ENCODE measurements around the gene RPS17.
"Not testable (repeated sequence)": the region's sequence is repeated elsewhere in the genome, so short reads cannot be mapped to it uniquely, and the experiment has no call there.

Gene RPS17

GRCh38 chr15:82545478-82545877 lies 5.2 kb upstream of the RPS17 start:
- no peak for DNase-seq (ENCODE audit: low read depth)

- no peak for DNase-seq (ENCODE audit: low read depth)
Observed at GRCh38 chr15:82545002-82545401, 4.7 kb upstream of the RPS17 start.

DNA sequence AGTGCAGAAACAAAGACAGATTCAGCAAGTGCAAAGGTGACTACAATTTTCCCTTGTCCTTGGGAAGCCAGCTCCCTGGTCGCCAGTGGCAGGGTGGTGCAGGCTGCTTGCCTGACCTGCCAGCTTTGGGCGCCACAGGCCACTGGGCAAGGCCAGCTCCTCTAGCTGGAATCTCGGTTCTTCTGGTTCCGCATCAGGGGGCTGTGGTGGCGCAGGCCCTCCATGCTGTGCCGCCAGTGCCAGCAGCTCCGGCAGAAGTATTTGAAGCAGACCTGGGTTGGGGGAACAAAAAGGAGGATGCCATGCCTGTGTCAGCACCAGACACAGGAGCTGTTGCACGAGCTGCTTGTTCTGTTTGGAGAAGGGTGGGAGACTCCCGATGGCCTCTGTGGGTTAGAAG lies 4.2 kb upstream of the RPS17 start:
- DNase-seq (ENCODE audit: low read depth) = no peak

GRCh38 chr15:82543160-82543559 lies 2.9 kb upstream of the RPS17 start:
- no peak for DNase-seq (ENCODE audit: low read depth)

GRCh38 chr15:82540984-82541431 lies 751 bp upstream of the RPS17 start:
- DNase-seq (ENCODE audit: low read depth) = no peak

- no peak for DNase-seq (ENCODE audit: low read depth)
Observed at GRCh38 chr15:82539691-82540054, 584 bp downstream of the RPS17 start.

- DNase-seq (ENCODE audit: low read depth) = no peak
Observed at GRCh38 chr15:82538961-82539690, 1.1 kb downstream of the RPS17 start.

DNA sequence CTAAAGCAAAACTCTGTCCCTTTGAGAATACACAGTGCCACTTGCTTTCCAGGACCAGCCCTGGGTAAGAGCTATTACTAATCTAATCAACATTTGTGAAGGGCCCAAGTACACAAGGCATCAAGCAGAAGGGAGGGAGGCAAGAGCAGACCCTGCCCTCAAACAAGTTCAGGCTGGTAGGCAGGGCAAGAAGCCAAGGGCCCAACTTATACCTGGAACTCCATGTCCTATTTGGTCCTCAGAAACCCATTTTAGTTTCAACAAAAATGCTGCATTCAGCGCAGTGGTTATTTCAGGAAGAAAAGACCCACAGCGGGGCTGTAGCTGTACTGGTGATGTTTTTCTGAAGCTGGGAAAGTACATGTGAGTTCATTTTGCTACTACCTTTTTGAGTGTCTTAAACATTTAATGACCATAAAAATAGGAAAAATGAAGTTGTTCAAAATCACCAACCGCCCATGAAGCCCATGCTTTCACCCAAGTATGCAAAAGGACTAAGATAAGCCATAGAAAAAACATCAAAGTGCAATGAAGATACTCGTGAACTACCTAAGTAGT lies 2.8 kb downstream of the RPS17 start:
- no peak for DNase-seq (ENCODE audit: low read depth)

GRCh38 chr15:82536409-82537350 lies 3.6 kb downstream of the RPS17 start:
- DNase-seq (ENCODE audit: low read depth) = no peak

DNA sequence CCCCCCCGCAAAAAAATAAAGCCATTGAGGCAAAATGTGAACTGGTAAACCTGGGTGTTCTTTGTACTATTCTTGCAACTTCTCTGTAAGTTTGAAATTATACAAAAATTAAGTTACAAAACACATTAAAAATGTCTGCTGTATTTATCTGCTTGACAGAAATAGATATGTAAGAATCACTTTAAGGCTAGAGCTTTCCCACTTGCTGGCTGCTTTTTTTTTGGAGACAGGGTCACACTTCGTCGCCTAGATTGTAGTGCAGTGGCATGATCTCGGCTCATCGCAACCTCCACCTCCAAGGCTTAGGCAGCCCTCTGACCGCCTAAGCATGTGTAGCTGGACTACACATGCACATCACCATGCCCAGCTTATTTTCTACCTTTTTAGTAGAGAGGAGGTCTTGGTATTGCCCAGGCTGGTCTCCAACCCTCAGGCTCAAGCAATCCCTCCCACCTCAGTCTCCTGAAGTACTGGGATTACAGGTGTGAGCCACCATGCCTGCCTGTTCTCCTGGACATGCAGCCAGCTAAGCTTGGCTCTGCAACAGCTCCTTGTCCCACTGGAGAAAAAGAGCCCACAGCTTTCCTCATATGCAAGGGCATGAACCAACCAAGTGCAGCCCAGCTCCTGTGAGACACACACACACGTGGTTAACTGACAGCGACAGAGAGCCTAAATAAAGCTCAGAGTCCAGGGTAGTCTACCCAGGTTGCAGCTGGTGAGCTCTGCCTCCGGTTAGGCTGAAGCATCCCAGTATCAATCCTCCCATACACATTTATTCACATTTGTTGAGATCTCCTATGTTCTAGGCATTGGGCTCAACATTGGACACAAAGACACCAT lies 4.5 kb downstream of the RPS17 start:
- no peak for DNase-seq (ENCODE audit: low read depth)

GRCh38 chr15:82535151-82535550 lies 5.1 kb downstream of the RPS17 start:
- not testable (repeated sequence) for DNase-seq (ENCODE audit: low read depth)

GRCh38 chr15:82534457-82534861 lies 5.8 kb downstream of the RPS17 start:
- DNase-seq (ENCODE audit: low read depth) = not testable (repeated sequence)

GRCh38 chr15:82533801-82534200 lies 6.5 kb downstream of the RPS17 start:
- DNase-seq (ENCODE audit: low read depth) = no peak

DNA sequence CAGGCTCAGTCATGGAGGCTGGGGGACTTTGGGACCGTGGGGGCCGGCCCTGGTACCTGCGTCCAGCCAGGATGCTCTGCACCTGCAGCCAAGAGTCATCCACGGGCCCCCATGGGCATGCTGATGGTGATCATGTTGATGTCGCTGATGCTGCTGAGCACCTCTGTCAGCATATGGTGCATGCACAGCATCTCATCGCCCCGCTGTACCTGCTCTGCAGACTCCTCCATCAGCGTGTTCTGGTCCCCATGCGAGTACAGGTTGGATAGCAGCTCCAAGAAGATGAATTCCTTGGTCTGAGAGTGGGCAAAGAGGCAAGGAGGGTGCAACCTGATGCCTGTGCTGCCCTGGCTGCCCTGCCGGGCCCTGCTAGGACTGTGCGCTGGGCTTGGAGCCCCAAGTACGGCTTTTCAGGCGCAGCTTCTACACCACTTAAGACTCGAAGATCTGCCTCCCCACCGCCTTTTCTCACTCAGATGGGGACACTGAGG lies 7.2 kb downstream of the RPS17 start:
- no peak for DNase-seq (ENCODE audit: low read depth)

DNA sequence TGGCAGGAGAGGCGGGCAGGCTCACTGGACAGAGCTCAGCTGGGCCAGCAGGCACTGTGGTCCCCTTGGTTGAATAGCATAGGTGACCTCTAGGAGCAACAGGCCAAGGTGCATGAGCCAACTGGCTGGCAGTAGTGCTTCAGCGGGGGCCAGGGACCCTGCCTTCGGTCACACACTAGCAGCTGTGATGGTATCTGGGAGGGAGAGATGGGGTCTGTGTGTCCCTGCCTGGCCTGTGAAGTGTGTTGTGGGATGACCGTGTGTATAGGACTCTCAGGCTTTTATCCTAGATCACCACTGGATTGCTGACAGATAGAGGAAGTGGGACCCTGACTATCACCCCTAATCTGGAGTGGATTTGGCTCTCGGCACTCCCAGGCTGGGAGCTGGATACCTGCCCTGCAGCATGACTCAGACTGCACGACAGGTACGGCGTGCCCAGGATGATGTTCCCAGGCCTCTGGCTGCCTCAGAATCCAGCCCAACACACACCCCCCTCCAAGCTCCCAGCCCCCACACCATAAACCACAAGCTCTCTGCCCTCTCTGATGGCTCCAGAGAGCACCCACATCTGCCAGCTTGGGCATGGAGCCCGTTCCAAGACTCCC lies 7.8 kb downstream of the RPS17 start:
- no peak for DNase-seq (ENCODE audit: low read depth)

DNA sequence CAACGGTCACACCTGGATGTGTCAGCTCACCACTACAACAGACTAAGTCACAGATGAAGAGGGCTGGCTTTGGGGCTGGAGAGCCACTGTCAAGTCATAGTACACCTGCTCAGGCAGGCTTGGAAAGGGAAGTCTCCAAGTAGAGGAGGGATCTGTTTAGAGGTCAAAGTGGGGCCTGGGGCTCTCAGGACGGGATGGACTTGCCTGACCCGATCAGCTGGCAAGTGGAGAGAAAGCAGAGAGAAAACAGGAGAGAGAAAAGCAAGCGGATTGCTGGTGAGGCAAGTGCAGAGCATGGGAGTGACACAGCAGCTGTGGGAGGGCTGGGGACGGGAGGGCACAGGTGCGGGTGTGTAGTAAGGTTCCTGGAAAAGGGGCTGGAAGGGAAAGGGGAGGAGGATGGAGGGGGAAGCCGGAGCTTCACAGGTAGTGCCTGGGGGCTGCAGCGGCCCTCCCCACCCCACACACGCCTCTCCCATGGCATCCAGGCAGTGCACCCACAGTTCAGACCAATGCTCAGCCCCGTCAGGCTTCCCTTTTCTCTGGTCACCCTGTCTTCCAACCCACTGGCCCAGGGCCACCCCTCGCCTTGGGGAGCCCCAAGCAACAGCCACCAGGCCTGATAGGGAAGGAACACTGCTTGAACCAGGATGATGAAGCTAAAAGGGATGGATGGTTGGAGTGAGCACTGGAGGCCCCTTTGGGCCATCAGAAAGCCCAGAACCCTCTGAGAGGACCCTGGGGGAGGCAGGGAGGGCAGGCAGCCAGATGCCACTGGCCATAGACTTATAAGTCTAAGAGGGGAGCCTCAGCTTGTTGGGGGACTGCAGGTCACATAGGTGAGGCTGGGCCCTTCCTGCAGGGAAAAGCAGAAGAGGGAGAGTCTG lies 8.5 kb downstream of the RPS17 start:
- no peak for DNase-seq (ENCODE audit: low read depth)

GRCh38 chr15:82530606-82531379 lies 9.5 kb downstream of the RPS17 start:
- no peak for DNase-seq (ENCODE audit: low read depth)

DNA sequence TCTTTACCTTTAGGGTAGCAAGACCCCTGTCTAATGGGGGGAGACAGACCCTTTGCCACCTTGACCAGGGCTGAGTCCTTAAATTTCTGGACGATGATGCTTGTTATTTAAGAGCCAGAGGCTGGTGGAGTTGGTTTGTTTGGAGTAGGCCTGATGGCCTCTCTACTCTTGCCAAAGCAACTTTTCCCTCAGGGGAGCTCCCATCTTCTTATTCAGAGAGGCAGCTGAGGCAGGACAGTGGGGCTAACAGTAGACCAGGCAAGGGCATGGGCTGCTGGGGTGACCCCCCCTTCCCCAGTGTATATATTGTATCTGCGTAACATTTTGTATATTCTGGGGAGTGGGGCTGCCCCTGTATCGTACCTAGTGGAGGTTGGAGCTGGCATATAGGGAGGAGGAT lies 10.3 kb downstream of the RPS17 start:
- DNase-seq (ENCODE audit: low read depth) = no peak

DNA sequence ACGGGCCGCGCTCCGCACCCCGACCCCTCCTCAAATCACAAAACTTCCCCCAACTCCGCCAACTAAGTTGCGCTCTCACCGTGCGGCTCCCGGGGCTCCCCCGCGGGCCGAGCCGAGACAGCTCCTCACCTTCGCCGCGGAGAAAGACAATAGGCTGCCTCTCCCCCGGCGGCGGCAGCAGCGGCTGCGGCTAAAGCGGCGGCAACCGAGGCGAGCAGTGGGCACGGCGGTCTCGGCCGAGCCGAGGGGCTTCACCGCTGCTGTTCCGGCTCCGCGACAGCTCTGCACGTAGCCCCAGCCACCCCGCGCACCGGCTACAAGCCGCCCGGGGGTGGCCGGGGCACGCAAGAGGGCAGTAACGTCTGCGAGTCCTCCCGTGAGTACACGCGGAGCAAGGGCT lies 26.7 kb downstream of the RPS17 start:
- DNase-seq (ENCODE audit: low read depth) = not testable (repeated sequence)

DNA sequence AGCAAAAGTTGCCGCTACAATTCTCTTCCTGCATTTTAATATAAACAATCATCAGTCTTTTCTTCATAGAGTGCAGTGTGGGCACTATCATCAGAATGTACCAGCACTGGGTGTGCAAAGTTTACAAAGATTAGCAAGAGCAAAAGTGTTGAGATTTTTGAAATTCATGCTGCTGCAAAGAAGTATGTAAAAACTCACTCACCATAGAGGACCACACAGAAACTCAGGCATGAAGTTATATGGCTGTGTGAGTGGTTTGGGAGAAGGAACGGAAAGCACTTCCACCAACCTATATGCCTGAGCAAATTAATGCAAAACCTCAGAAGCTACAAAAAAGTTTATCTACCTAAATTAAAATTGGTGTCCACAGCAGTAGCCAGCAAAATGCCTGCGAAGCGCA lies 32.6 kb downstream of the RPS17 start:
- DNase-seq (ENCODE audit: low read depth) = not testable (repeated sequence)

All from stimulated activated CD8-positive, alpha-beta memory T cell treated with anti-CD3 and anti-CD28 coated beads, Interleukin-15, amount 100 ng/mL, for 24 hours (primary cell).